HL-60 (cell line): ENCODE results near the gene DIS3L.

Experiments used
- POLR2AphosphoS5 ChIP-seq: IDR thresholded peaks from 2 replicates; pipeline ENCODE4 v1.6.1; 2012; ENCODE audit warnings: low read depth
- REST ChIP-seq: IDR thresholded peaks from 2 replicates; pipeline ENCODE4 v1.6.1; 2012; ENCODE audit warnings: low read depth; ENCODE audit not compliant: insufficient replicate concordance
- SPI1 ChIP-seq: IDR thresholded peaks from 2 replicates; pipeline ENCODE4 v1.6.1; 2012; ENCODE audit warnings: low read depth, mild to moderate bottlenecking, borderline replicate concordance
- TF ChIP-seq, protein P1 (sequence below): IDR thresholded peaks from one replicate; pipeline ENCODE4 v1.5.1; 2011; ENCODE audit warnings: low read length, control low read depth, inconsistent platforms; ENCODE audit not compliant: insufficient read depth

DNA sequence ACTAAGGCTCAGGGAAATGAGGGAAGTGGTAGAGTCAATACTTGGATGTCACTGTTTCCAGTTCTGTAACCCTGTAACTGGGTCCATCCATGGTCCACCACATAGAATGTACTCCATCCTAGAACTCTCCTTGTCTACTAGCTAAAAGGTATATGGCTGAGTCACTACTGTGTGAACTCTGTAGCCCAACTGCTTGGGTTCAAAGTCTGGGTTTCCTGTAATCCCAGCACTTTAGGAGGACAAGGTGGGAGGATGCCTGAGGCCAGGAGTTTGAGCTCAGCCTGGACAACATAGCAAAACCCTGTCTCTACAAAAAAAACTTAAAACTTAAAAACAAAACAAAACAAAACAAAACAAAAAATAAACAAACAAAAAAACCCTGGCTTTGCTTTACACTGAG is 5.3 kb upstream of the DIS3L start:
- TF ChIP-seq, protein P1, sequence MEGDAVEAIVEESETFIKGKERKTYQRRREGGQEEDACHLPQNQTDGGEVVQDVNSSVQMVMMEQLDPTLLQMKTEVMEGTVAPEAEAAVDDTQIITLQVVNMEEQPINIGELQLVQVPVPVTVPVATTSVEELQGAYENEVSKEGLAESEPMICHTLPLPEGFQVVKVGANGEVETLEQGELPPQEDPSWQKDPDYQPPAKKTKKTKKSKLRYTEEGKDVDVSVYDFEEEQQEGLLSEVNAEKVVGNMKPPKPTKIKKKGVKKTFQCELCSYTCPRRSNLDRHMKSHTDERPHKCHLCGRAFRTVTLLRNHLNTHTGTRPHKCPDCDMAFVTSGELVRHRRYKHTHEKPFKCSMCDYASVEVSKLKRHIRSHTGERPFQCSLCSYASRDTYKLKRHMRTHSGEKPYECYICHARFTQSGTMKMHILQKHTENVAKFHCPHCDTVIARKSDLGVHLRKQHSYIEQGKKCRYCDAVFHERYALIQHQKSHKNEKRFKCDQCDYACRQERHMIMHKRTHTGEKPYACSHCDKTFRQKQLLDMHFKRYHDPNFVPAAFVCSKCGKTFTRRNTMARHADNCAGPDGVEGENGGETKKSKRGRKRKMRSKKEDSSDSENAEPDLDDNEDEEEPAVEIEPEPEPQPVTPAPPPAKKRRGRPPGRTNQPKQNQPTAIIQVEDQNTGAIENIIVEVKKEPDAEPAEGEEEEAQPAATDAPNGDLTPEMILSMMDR: no peak
- no peak for TF ChIP-seq SPI1
- TF ChIP-seq REST: no peak
- no peak for TF ChIP-seq POLR2AphosphoS5
